Adipose tissue (tissue), 3 donors: ENCODE measurements around the gene PRMT6. TPM values are rescaled to one million over a fixed set of nuclear protein-coding genes. Genes with fewer than 3 reads are reported as not detected.
"Not testable (repeated sequence)": the region's sequence is repeated elsewhere in the genome, so short reads cannot be mapped to it uniquely, and the experiment has no call there.

Source experiments
- H3K27ac ChIP-seq: one replicate; pipeline ENCODE4 v1.5.1; 2013; ENCODE audit warnings: low read depth, low read length
- WGBS, 3 donors: extraction: QIAGEN DNeasy Blood & Tissue Kit; methylation state at CpG; one replicate each; pipeline ENCODE4 v1.1.7; 2013; 5-methylcytosine and 5-hydroxymethylcytosine counted together
- polyA plus RNA-seq, 3 donors: library from polyadenylated mRNA; stranded (reverse); fragments of 200-250 nt; gene quantifications; one replicate each; pipeline ENCODE4 v1.2.3, GENCODE V29; 2013
- donor health status: healthy with polysubstance abuse.
- donor health status: Bipolar disorder and iron deficiency.
- donor health status: healthy.

Gene PRMT6
- polyA plus RNA-seq: 1 to 10 TPM; 7.8 to 9.7 (median 8.7) TPM

- H3K27ac ChIP-seq: no peak within 1 kb of the TSS
- 0 to 1% (median 0%) methylated on average over 68 to 73 of the region's 73 CpGs for WGBS, 3 donors
Observed at GRCh38 chr1:107056426-107057196, at the start of gene PRMT6. PRMT6 (plus strand) TSS chr1:107056674; CDS start chr1:107056716, 42 bp downstream.

GRCh38 chr1:107009281-107009680 lies 47.2 kb upstream of the PRMT6 start:
- H3K27ac ChIP-seq: no peak overlapping the region
- 53 to 63% (median 60%) methylated on average over 3 of the region's 3 CpGs for WGBS, 3 donors

GRCh38 chr1:107010582-107010981 lies 45.9 kb upstream of the PRMT6 start:
- H3K27ac ChIP-seq: no peak overlapping the region
- WGBS, 3 donors: 58 to 68% (median 65%) methylated on average over 3 of the region's 3 CpGs

GRCh38 chr1:107016376-107016978 lies 40.0 kb upstream of the PRMT6 start:
- 55 to 78% (median 73%) methylated on average over 3 of the region's 3 CpGs for WGBS, 3 donors

GRCh38 chr1:107018445-107018844 lies 38.0 kb upstream of the PRMT6 start:
- H3K27ac ChIP-seq: no peak overlapping the region
- 69 to 91% (median 84%) methylated on average over 5 of the region's 5 CpGs for WGBS, 3 donors

More at GRCh38 chr1:107016376-107016978, 40.0 kb upstream of the PRMT6 start:
- H3K27ac ChIP-seq: no peak overlapping the region

- H3K27ac ChIP-seq: no peak overlapping the region
- WGBS, 3 donors: 74 to 78% (median 74%) methylated on average over 3 of the region's 3 CpGs
Observed at GRCh38 chr1:107019166-107019565, 37.3 kb upstream of the PRMT6 start.

GRCh38 chr1:107038874-107039273 lies 17.6 kb upstream of the PRMT6 start:
- H3K27ac ChIP-seq: not testable (repeated sequence)
- WGBS, 3 donors: 88 to 90% (median 89%) methylated on average over 3 of the region's 3 CpGs

GRCh38 chr1:107044310-107045220 lies 11.9 kb upstream of the PRMT6 start:
- WGBS, 3 donors: 96 to 98% (median 98%) methylated on average over 38 to 44 of the region's 44 CpGs
- H3K27ac ChIP-seq: not testable (repeated sequence)

- WGBS, 3 donors: 79 to 93% (median 84%) methylated on average over 1 of the region's 1 CpG
- H3K27ac ChIP-seq: no peak overlapping the region
Observed at GRCh38 chr1:107047602-107048001, 8.9 kb upstream of the PRMT6 start.

GRCh38 chr1:107048241-107048640 lies 8.2 kb upstream of the PRMT6 start:
- no peak overlapping the region for H3K27ac ChIP-seq

- WGBS, 3 donors: 85 to 88% (median 85%) methylated on average over 1 of the region's 1 CpG
- no peak overlapping the region for H3K27ac ChIP-seq
Observed at GRCh38 chr1:107051266-107051665, 5.2 kb upstream of the PRMT6 start.

GRCh38 chr1:107055919-107056425 lies 502 bp upstream of the PRMT6 start:
- 81 to 88% (median 86%) methylated on average over 24 of the region's 24 CpGs for WGBS, 3 donors
- H3K27ac ChIP-seq: not testable (repeated sequence)

GRCh38 chr1:107057197-107058133 lies 991 bp downstream of the PRMT6 start:
- no peak overlapping the region for H3K27ac ChIP-seq
- WGBS, 3 donors: 3 to 6% (median 4%) methylated on average over 55 of the region's 55 CpGs

- H3K27ac ChIP-seq: no peak overlapping the region
- WGBS, 3 donors: 56 to 58% (median 58%) methylated on average over 4 of the region's 4 CpGs
Observed at GRCh38 chr1:107058245-107059032, 2.0 kb downstream of the PRMT6 start.

- H3K27ac ChIP-seq: no peak overlapping the region
- WGBS, 3 donors: 84 to 87% (median 86%) methylated on average over 3 of the region's 3 CpGs
Observed at GRCh38 chr1:107061886-107062285, 5.4 kb downstream of the PRMT6 start.

GRCh38 chr1:107073493-107073892 lies 17.0 kb downstream of the PRMT6 start:
- 74 to 88% (median 84%) methylated on average over 4 of the region's 4 CpGs for WGBS, 3 donors
- no peak overlapping the region for H3K27ac ChIP-seq

GRCh38 chr1:107076841-107077240 lies 20.4 kb downstream of the PRMT6 start:
- H3K27ac ChIP-seq: no peak overlapping the region
- WGBS, 3 donors: 70 to 76% (median 75%) methylated on average over 5 of the region's 5 CpGs
